ENCODE data around the gene GPD1L. TPM values are rescaled to one million over a fixed set of nuclear protein-coding genes. Genes with fewer than 3 reads are reported as not detected.

The GPD1L gene
- total RNA-seq, 1 donor from 2014 or later: 13.0 TPM

DNA sequence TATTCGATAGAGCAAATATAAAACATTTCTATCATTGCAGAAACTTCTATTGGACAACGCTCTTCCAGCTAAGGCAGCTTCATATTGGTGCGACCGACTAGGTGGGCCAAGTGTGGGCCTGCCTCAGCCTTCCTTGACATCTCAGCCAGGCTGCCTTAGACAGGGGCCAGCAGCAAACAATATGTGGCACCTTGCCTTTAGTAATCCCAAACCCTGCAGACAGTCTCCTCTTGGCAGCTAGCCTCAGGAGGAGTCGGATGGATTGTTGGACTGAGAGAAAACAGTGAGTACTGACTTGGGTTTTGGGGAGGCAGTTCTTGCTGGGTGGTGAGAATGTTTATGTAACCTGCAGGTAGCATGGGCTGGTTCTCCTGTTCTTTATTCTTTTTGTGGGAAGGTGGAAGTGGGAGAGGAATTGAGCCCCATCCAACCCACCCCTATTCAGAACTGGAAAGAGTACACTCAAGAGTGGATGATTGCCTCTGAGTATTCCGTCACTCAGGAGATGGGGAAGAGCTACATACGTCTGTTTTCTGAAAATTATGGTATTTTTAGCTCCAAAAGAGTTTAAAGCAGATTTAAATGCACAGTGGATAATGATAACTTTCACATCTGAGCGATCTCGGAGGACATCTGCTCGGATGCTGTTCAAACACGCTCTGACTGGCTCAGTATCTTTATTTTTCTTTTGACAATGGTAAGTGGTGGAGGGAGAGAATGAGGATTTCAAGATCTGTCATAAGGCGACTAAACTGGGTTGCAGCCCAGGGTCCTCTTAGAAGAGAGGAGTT lies 47.2 kb downstream of the GPD1L start:
- H3K36me3 Mint-ChIP-seq (ENCODE audit: low read depth): peaks cover 9% of the 10 kb centered on the region
- H3K4me1 Mint-ChIP-seq (ENCODE audit: low read depth): no peaks in the 10 kb centered on the region
- H3K4me3 Mint-ChIP-seq (ENCODE audit: unreplicated experiment): no peak overlapping the region
- H3K27me3 Mint-ChIP-seq (ENCODE audit: low read depth): no peaks in the 10 kb centered on the region
- DNase-seq (ENCODE audit: low spot score): no peak
- no peak overlapping the region for H3K27ac Mint-ChIP-seq (ENCODE audit: unreplicated experiment)
- no peaks in the 10 kb centered on the region for H3K9me3 Mint-ChIP-seq (ENCODE audit: low read depth)
- TF ChIP-seq, protein P1, sequence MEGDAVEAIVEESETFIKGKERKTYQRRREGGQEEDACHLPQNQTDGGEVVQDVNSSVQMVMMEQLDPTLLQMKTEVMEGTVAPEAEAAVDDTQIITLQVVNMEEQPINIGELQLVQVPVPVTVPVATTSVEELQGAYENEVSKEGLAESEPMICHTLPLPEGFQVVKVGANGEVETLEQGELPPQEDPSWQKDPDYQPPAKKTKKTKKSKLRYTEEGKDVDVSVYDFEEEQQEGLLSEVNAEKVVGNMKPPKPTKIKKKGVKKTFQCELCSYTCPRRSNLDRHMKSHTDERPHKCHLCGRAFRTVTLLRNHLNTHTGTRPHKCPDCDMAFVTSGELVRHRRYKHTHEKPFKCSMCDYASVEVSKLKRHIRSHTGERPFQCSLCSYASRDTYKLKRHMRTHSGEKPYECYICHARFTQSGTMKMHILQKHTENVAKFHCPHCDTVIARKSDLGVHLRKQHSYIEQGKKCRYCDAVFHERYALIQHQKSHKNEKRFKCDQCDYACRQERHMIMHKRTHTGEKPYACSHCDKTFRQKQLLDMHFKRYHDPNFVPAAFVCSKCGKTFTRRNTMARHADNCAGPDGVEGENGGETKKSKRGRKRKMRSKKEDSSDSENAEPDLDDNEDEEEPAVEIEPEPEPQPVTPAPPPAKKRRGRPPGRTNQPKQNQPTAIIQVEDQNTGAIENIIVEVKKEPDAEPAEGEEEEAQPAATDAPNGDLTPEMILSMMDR (IDR thresholded peaks at IDR 0.05): no peak

DNA sequence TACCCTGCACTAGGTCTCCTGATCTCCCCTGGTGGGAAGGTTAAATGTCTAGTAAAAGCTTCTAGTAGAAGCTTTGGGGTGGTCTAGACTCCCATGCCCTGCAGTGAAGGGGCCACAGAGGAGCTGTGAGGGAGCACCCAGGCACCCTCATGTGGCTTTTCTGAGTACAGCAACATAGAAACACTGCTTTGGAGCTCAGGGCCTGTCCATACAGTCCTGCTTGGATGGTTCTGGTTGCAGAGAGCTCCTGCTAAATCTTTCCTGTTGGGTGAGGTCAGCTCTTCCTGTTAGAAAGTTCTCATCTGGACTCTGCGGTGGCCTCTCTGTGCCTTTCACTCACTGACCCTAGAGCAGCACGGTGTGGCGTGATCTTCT lies 47.8 kb downstream of the GPD1L start:
- H3K4me3 Mint-ChIP-seq (ENCODE audit: unreplicated experiment): no peak overlapping the region
- H3K27me3 Mint-ChIP-seq (ENCODE audit: low read depth): no peaks in the 10 kb centered on the region
- TF ChIP-seq, protein P1 (IDR thresholded peaks at IDR 0.05): peak; percentile 68
- H3K9me3 Mint-ChIP-seq (ENCODE audit: low read depth): no peaks in the 10 kb centered on the region
- H3K4me1 Mint-ChIP-seq (ENCODE audit: low read depth): no peaks in the 10 kb centered on the region
- no peak overlapping the region for H3K27ac Mint-ChIP-seq (ENCODE audit: unreplicated experiment)
- H3K36me3 Mint-ChIP-seq (ENCODE audit: low read depth): peaks cover 9% of the 10 kb centered on the region
- no peak for DNase-seq (ENCODE audit: low spot score)

DNA sequence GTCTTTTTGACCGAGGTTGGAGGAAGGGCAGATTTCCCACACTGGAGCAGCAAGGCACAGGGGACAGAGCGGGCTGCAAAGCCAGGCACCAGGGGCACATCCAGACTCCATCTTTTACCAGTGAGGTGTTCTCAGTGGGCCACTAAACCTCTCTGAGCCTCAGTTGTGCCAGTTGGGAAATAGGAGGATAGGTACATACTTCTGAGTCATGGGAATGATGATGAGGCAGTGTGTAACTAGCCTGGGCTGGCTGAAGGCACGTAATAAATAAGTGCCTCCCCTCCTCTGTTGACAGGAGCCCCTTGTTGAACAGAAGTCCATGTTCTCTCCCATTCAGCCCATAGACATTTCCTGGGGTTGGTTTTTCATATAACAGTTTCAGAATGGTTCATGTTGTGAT lies 48.7 kb downstream of the GPD1L start:
- Mint-ChIP-seq H3K9me3 (ENCODE audit: low read depth) (no peaks in the 10 kb centered on the region), H3K36me3 (ENCODE audit: low read depth) (peaks cover 9% of the 10 kb centered on the region), H3K4me3 (ENCODE audit: unreplicated experiment) (no peak overlapping the region), H3K27ac (ENCODE audit: unreplicated experiment) (no peak overlapping the region), H3K27me3 (ENCODE audit: low read depth) (no peaks in the 10 kb centered on the region), H3K4me1 (ENCODE audit: low read depth) (no peaks in the 10 kb centered on the region)
- no peak for DNase-seq (ENCODE audit: low spot score)
- TF ChIP-seq, protein P1 (IDR thresholded peaks at IDR 0.05): no peak

DNA sequence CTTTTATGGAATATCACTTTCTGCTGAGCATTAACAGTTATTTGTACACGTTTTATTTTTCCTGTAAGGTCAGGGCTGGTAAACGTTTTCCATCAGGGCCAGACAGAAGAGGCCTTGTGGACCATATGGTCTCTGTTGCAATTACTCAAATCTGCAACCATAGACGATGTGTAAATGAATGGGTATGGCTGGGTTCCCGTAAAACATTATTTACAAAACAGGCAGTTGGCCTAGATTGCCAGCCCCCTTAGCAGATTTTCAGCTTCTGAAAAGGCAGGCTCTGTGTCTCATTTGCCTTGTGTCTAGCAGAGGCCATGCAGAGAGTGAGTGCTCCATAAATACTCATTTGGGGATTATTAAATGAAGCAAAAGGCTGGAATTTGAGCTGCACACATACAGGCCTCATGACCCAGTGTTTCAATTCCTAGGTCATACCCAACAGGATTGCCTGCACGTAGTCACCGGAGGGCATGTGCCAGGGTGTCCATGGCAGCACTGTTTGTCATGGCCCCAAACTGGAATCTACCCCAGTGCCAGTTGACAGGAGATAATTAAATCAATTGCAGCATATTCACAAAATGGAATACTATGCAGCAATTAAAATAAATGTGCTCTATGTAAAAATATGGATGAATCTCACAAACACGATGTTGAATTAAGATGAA lies 51.3 kb downstream of the GPD1L start:
- TF ChIP-seq, protein P1 (IDR thresholded peaks at IDR 0.05): no peak
- H3K4me3 Mint-ChIP-seq (ENCODE audit: unreplicated experiment): no peak overlapping the region
- H3K27me3 Mint-ChIP-seq (ENCODE audit: low read depth): no peaks in the 10 kb centered on the region
- H3K27ac Mint-ChIP-seq (ENCODE audit: unreplicated experiment): no peak overlapping the region
- no peaks in the 10 kb centered on the region for H3K4me1 Mint-ChIP-seq (ENCODE audit: low read depth)
- H3K9me3 Mint-ChIP-seq (ENCODE audit: low read depth): no peaks in the 10 kb centered on the region
- H3K36me3 Mint-ChIP-seq (ENCODE audit: low read depth): no peaks in the 10 kb centered on the region
- no peak for DNase-seq (ENCODE audit: low spot score)

DNA sequence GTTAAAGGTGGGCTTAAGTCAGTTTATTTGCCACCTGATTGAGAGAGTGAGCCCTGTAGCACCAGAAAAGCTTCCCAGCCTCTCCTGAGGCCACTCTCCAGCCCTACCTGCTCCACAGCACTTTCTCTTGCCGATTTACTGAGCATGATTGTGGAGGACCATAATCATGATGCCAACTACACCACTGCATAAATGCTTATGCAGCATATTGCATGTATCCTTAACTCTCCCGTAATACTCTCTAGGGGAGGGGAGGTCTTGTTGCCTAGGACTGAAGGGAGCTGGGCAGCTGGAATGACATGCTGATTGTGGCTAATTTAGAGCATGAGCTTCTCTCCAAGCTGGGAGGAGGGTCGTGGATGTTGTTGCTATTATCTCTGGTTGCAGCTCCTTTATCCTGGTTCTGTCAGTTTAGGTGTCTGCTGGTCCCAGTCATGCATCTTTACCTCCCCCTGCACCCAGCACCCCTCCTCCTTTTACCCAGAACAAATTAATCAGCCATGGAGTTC lies 54.3 kb downstream of the GPD1L start:
- H3K9me3 Mint-ChIP-seq (ENCODE audit: low read depth): no peaks in the 10 kb centered on the region
- H3K4me3 Mint-ChIP-seq (ENCODE audit: unreplicated experiment): no peak overlapping the region
- no peaks in the 10 kb centered on the region for H3K27me3 Mint-ChIP-seq (ENCODE audit: low read depth)
- no peak for DNase-seq (ENCODE audit: low spot score)
- no peaks in the 10 kb centered on the region for H3K4me1 Mint-ChIP-seq (ENCODE audit: low read depth)
- H3K36me3 Mint-ChIP-seq (ENCODE audit: low read depth): peaks cover 2% of the 10 kb centered on the region
- TF ChIP-seq, protein P1 (IDR thresholded peaks at IDR 0.05): no peak
- no peak overlapping the region for H3K27ac Mint-ChIP-seq (ENCODE audit: unreplicated experiment)

Data from chondrocyte (in vitro differentiated cells).